SK-N-SH treated with all-trans-retinoic acid at 6 μM for 48 hours (cell line): Measurements from ENCODE around the gene AGAP1.

Source experiments
- ATAC-seq: fragments of 200-7000 bp; cut with Tn5 transposase; 3 replicates; pipeline ENCODE4 v1.9.1; 2020; ENCODE audit warnings: mild to moderate bottlenecking, moderate library complexity
- ARNTL ChIP-seq: fragments of 450-650 bp; formaldehyde crosslinking; IDR thresholded peaks from 2 replicates; pipeline ENCODE4 v1.5.0; 2020; ENCODE audit warnings: low read depth, mild to moderate bottlenecking, moderate library complexity, borderline replicate concordance
- CSDC2 ChIP-seq: fragments of 250-450 bp; sonication (Bioruptor Pico); IDR thresholded peaks from 2 replicates; pipeline ENCODE4 v1.5.0; 2020; ENCODE audit warnings: mild to moderate bottlenecking, moderate library complexity
- ESRRG ChIP-seq: fragments of 250-450 bp; sonication (Bioruptor Pico); IDR thresholded peaks from 2 replicates; pipeline ENCODE4 v1.6.1; 2021; ENCODE audit warnings: mild to moderate bottlenecking
- GLIS3 ChIP-seq: fragments of 250-450 bp; sonication (Bioruptor Pico); IDR thresholded peaks from 2 replicates; pipeline ENCODE4 v1.5.0; 2020; ENCODE audit warnings: mild to moderate bottlenecking, moderate library complexity
- ISL1 ChIP-seq: fragments of 250-450 bp; sonication (Bioruptor Pico); IDR thresholded peaks from 2 replicates; pipeline ENCODE4 v2.1.2; 2022; ENCODE audit warnings: mild to moderate bottlenecking, moderate library complexity
- OSR1 ChIP-seq: fragments of 250-450 bp; sonication (Bioruptor Pico); IDR thresholded peaks from 2 replicates; pipeline ENCODE4 v1.8.0; 2022; ENCODE audit warnings: moderate library complexity, mild to moderate bottlenecking, inconsistent platforms
- RARB ChIP-seq: fragments of 250-450 bp; sonication (Bioruptor Pico); IDR thresholded peaks from 2 replicates; pipeline ENCODE4 v1.8.0; 2021; ENCODE audit warnings: mild to moderate bottlenecking, moderate library complexity
- SNAI2 ChIP-seq: fragments of 250-450 bp; sonication (Bioruptor Pico); IDR thresholded peaks from 2 replicates; pipeline ENCODE4 v1.5.0; 2020; ENCODE audit warnings: mild to moderate bottlenecking, moderate library complexity
- TOX ChIP-seq: fragments of 250-450 bp; sonication (Bioruptor Pico); IDR thresholded peaks from 2 replicates; pipeline ENCODE4 v1.8.0; 2021; ENCODE audit warnings: mild to moderate bottlenecking, moderate library complexity, borderline replicate concordance
- ZC3H10 ChIP-seq: fragments of 250-450 bp; sonication (Bioruptor Pico); IDR thresholded peaks from 2 replicates; pipeline ENCODE4 v1.5.1; 2021; ENCODE audit warnings: mild to moderate bottlenecking, moderate library complexity
- ZNF565 ChIP-seq: fragments of 450-650 bp; formaldehyde crosslinking; conservative IDR thresholded peaks from 2 replicates; pipeline ENCODE4 v1.5.0; 2020; ENCODE audit warnings: low read depth, mild to moderate bottlenecking, moderate library complexity
- ZNF70 ChIP-seq: fragments of 450-650 bp; formaldehyde crosslinking; IDR thresholded peaks from 2 replicates; pipeline ENCODE4 v1.5.0; 2020; ENCODE audit warnings: mild to moderate bottlenecking, moderate library complexity
- ZNF8 ChIP-seq: fragments of 450-650 bp; formaldehyde crosslinking; IDR thresholded peaks from 2 replicates; pipeline ENCODE4 v1.5.0; 2020; ENCODE audit warnings: mild to moderate bottlenecking, moderate library complexity
- TF ChIP-seq, protein P1 (sequence below): fragments of 250-450 bp; sonication (Bioruptor Pico); IDR thresholded peaks from 2 replicates; pipeline ENCODE4 v1.5.0; 2020; ENCODE audit warnings: mild to moderate bottlenecking, moderate library complexity
- TF ChIP-seq, protein P2 (sequence below): fragments of 250-450 bp; sonication (Bioruptor Pico); IDR thresholded peaks from 2 replicates; pipeline ENCODE4 v1.5.1; 2020; ENCODE audit warnings: low read depth, mild to moderate bottlenecking, moderate library complexity
- TF ChIP-seq, protein P3 (sequence below): fragments of 250-450 bp; sonication (Bioruptor Pico); IDR thresholded peaks from 2 replicates; pipeline ENCODE4 v1.5.1; 2021; ENCODE audit warnings: mild to moderate bottlenecking, moderate library complexity
- TF ChIP-seq, protein P4 (sequence below): fragments of 250-450 bp; sonication (Bioruptor Pico); IDR thresholded peaks from 2 replicates; pipeline ENCODE4 v1.8.0; 2021; ENCODE audit warnings: low read depth, mild to moderate bottlenecking, moderate library complexity, borderline replicate concordance
- TF ChIP-seq, protein P5 (sequence below): fragments of 250-450 bp; sonication (Bioruptor Pico); IDR thresholded peaks from 2 replicates; pipeline ENCODE4 v1.8.0; 2020; ENCODE audit warnings: mild to moderate bottlenecking, moderate library complexity, borderline replicate concordance

Gene AGAP1

DNA sequence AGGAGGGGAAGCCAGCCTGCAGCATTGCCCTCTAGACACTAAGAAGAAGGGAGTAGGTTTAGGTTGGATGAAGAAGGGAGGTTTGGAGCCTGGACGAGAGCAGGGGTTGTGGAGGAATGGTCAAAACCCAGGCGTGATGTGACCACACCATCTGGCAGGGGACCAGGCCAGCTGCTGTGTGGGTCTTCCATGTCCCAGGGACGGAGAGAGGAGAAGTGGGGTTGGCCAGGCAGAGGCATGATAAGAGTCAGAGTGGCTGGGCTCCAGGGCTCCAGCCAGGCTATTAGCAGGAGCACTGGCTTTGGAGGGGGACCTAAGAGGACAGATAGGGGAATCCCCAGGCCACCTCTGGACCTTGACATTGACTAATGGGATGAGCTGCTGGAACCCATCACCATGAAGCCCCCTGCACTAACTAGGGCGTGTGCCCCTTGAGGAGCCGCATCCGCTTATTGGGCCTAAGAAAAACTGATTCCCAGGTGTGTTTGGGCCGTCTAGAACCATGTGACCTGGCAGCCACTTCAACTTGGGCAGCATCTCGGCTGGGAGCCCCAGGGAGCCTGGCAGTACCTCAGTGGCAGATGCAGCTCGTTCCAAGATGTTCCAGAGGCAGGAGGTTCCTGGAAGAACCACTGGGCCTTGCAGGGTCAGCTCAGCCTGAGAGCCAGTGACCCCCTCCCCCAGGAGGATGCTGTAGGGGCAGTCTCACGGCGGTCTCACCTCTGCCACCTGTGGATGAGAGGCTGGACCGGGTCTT lies 235.1 kb downstream of the AGAP1 start:
- no peak for ATAC-seq
- no peak for TF ChIP-seq SNAI2 (CRISPR knock-in tag)
- TF ChIP-seq, protein P1, sequence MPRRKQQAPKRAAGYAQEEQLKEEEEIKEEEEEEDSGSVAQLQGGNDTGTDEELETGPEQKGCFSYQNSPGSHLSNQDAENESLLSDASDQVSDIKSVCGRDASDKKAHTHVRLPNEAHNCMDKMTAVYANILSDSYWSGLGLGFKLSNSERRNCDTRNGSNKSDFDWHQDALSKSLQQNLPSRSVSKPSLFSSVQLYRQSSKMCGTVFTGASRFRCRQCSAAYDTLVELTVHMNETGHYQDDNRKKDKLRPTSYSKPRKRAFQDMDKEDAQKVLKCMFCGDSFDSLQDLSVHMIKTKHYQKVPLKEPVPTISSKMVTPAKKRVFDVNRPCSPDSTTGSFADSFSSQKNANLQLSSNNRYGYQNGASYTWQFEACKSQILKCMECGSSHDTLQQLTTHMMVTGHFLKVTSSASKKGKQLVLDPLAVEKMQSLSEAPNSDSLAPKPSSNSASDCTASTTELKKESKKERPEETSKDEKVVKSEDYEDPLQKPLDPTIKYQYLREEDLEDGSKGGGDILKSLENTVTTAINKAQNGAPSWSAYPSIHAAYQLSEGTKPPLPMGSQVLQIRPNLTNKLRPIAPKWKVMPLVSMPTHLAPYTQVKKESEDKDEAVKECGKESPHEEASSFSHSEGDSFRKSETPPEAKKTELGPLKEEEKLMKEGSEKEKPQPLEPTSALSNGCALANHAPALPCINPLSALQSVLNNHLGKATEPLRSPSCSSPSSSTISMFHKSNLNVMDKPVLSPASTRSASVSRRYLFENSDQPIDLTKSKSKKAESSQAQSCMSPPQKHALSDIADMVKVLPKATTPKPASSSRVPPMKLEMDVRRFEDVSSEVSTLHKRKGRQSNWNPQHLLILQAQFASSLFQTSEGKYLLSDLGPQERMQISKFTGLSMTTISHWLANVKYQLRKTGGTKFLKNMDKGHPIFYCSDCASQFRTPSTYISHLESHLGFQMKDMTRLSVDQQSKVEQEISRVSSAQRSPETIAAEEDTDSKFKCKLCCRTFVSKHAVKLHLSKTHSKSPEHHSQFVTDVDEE (CRISPR knock-in tag), result no peak
- TF ChIP-seq, protein P2, sequence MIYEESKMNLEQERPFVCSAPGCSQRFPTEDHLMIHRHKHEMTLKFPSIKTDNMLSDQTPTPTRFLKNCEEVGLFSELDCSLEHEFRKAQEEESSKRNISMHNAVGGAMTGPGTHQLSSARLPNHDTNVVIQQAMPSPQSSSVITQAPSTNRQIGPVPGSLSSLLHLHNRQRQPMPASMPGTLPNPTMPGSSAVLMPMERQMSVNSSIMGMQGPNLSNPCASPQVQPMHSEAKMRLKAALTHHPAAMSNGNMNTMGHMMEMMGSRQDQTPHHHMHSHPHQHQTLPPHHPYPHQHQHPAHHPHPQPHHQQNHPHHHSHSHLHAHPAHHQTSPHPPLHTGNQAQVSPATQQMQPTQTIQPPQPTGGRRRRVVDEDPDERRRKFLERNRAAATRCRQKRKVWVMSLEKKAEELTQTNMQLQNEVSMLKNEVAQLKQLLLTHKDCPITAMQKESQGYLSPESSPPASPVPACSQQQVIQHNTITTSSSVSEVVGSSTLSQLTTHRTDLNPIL (CRISPR knock-in tag), result no peak
- TF ChIP-seq, protein P3, sequence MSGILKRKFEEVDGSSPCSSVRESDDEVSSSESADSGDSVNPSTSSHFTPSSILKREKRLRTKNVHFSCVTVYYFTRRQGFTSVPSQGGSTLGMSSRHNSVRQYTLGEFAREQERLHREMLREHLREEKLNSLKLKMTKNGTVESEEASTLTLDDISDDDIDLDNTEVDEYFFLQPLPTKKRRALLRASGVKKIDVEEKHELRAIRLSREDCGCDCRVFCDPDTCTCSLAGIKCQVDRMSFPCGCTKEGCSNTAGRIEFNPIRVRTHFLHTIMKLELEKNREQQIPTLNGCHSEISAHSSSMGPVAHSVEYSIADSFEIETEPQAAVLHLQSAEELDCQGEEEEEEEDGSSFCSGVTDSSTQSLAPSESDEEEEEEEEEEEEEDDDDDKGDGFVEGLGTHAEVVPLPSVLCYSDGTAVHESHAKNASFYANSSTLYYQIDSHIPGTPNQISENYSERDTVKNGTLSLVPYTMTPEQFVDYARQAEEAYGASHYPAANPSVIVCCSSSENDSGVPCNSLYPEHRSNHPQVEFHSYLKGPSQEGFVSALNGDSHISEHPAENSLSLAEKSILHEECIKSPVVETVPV (CRISPR knock-in tag), result no peak
- TF ChIP-seq ZNF8 (CRISPR knock-in tag), result no peak
- no peak for TF ChIP-seq ESRRG
- no peak for TF ChIP-seq CSDC2
- no peak for TF ChIP-seq ZNF70
- TF ChIP-seq OSR1 (CRISPR knock-in tag), result no peak
- TF ChIP-seq TOX (CRISPR knock-in tag), result no peak
- TF ChIP-seq, protein P4, sequence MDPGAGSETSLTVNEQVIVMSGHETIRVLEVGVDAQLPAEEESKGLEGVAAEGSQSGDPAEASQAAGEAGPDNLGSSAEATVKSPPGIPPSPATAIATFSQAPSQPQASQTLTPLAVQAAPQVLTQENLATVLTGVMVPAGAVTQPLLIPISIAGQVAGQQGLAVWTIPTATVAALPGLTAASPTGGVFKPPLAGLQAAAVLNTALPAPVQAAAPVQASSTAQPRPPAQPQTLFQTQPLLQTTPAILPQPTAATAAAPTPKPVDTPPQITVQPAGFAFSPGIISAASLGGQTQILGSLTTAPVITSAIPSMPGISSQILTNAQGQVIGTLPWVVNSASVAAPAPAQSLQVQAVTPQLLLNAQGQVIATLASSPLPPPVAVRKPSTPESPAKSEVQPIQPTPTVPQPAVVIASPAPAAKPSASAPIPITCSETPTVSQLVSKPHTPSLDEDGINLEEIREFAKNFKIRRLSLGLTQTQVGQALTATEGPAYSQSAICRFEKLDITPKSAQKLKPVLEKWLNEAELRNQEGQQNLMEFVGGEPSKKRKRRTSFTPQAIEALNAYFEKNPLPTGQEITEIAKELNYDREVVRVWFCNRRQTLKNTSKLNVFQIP (CRISPR knock-in tag), result no peak
- no peak for TF ChIP-seq GLIS3 (CRISPR knock-in tag)
- TF ChIP-seq ZC3H10 (CRISPR knock-in tag), result no peak
- TF ChIP-seq, protein P5, sequence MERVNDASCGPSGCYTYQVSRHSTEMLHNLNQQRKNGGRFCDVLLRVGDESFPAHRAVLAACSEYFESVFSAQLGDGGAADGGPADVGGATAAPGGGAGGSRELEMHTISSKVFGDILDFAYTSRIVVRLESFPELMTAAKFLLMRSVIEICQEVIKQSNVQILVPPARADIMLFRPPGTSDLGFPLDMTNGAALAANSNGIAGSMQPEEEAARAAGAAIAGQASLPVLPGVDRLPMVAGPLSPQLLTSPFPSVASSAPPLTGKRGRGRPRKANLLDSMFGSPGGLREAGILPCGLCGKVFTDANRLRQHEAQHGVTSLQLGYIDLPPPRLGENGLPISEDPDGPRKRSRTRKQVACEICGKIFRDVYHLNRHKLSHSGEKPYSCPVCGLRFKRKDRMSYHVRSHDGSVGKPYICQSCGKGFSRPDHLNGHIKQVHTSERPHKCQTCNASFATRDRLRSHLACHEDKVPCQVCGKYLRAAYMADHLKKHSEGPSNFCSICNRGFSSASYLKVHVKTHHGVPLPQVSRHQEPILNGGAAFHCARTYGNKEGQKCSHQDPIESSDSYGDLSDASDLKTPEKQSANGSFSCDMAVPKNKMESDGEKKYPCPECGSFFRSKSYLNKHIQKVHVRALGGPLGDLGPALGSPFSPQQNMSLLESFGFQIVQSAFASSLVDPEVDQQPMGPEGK (CRISPR knock-in tag), result no peak
- TF ChIP-seq ISL1 (CRISPR knock-in tag), result no peak
- TF ChIP-seq RARB (CRISPR knock-in tag), result no peak

DNA sequence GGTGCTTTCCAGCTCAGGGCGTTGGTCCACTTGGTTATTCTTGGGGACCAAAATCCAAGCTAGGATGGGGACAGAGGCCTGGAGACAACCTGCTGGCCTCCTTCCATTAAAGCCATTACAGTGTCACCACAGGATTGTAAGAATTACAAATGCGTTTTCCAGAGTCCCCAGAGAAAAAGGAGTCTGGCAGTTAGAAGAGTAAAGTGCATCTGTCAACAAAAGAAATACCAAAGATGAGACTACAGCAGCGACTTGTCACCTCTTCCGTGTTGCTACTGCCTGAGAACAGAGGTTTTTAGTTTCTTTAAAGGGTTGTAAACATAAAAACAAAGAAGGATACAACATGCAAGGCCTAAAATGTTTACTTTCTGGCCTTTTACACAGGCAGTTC lies 235.7 kb downstream of the AGAP1 start:
- ATAC-seq, result no peak
- TF ChIP-seq ZNF565 (CRISPR knock-in tag), result no peak
- TF ChIP-seq, protein P1 (CRISPR knock-in tag), result no peak
- no peak for TF ChIP-seq ZNF70
- TF ChIP-seq, protein P2 (CRISPR knock-in tag), result no peak
- TF ChIP-seq ISL1 (CRISPR knock-in tag), result peak; percentile 47
- no peak for TF ChIP-seq ARNTL (CRISPR knock-in tag)
- TF ChIP-seq, all 23 proteins: peak for 1
